ENCODE measurements around the gene CAPN7. TPM values are rescaled to one million over a fixed set of nuclear protein-coding genes. Genes with fewer than 3 reads are reported as not detected.
A peak's percentile ranks its signal among the peaks of the same experiment; 100 is the strongest.

The CAPN7 gene
- total RNA-seq, 2 donors from 2014 or later, result 38.1 to 40.5 TPM

GRCh38 chr3:15205482-15205933 is 538 bp upstream of the CAPN7 start:
- WGBS, 2 donors, result 1 to 2% methylated on average over 3 of the region's 3 CpGs
- Histone ChIP-seq H3K27ac (peak overlapping the region; percentile 89 to 99 (median 95)), H3K4me1 (peaks cover 26% of the 10 kb centered on the region), H3K36me3 (replicated peaks in 1 of 2; ENCODE audit: insufficient read depth in 1 of 2, low read depth in 2 of 2) (no peaks in the 10 kb centered on the region), H3K4me3 (peak overlapping the region in 1 of 2 donors; percentile 82), H3K9me3 (no peaks in the 10 kb centered on the region), H3K27me3 (no peaks in the 10 kb centered on the region)
- ATAC-seq, result no peak
- no peak for DNase-seq
- intact Hi-C loops (cut with DNase I), result no loop called here
- TF ChIP-seq CTCF (IDR thresholded peaks at IDR 0.05) (no peak), POLR2A (IDR thresholded peaks at IDR 0.05) (no peak)

- Histone ChIP-seq H3K4me1 (peaks cover 26% of the 10 kb centered on the region), H3K9me3 (no peaks in the 10 kb centered on the region), H3K36me3 (replicated peaks in 1 of 2; ENCODE audit: insufficient read depth in 1 of 2, low read depth in 2 of 2) (peaks cover 0 to 2% of the 10 kb centered on the region in 2 donors), H3K4me3 (peak overlapping the region; percentile 74 to 82), H3K27me3 (no peaks in the 10 kb centered on the region), H3K27ac (peak overlapping the region; percentile 89 to 99 (median 95))
- 1 to 3% methylated on average over 22 to 29 of the region's 30 CpGs for WGBS, 2 donors
- intact Hi-C loops (cut with DNase I), result no loop called here
- ATAC-seq, result peak; percentile 60
- TF ChIP-seq POLR2A (IDR thresholded peaks at IDR 0.05), result peak in 1 of 3 donors; percentile 10
- no peak for TF ChIP-seq CTCF (IDR thresholded peaks at IDR 0.05)
- DNase-seq, result peak; percentile 53 to 72 (median 68)
Measured at GRCh38 chr3:15206662-15207576, 873 bp downstream of the CAPN7 start.

GRCh38 chr3:15207836-15208504 is 1.9 kb downstream of the CAPN7 start:
- TF ChIP-seq CTCF (IDR thresholded peaks at IDR 0.05) (no peak), POLR2A (IDR thresholded peaks at IDR 0.05) (no peak)
- no peak for DNase-seq
- Histone ChIP-seq H3K4me1 (peaks cover 26% of the 10 kb centered on the region), H3K27ac (peak overlapping the region in 3 of 4 donors; percentile 12 to 99 (median 89)), H3K9me3 (no peaks in the 10 kb centered on the region), H3K4me3 (no peak overlapping the region), H3K36me3 (replicated peaks in 1 of 2; ENCODE audit: insufficient read depth in 1 of 2, low read depth in 2 of 2) (peaks cover 0 to 2% of the 10 kb centered on the region in 2 donors), H3K27me3 (no peaks in the 10 kb centered on the region)
- 50 to 55% methylated on average over 5 of the region's 5 CpGs for WGBS, 2 donors
- no peak for ATAC-seq
- intact Hi-C loops (cut with DNase I), result no loop called here

- ATAC-seq, result no peak
- H3K36me3 ChIP-seq (replicated peaks in 1 of 2; ENCODE audit: insufficient read depth in 1 of 2, low read depth in 2 of 2), result peaks cover 0 to 3% of the 10 kb centered on the region in 2 donors
- H3K9me3 ChIP-seq, result no peaks in the 10 kb centered on the region
- TF ChIP-seq POLR2A (IDR thresholded peaks at IDR 0.05) (no peak), CTCF (IDR thresholded peaks at IDR 0.05) (no peak)
- peaks cover 21% of the 10 kb centered on the region for H3K4me1 ChIP-seq
- DNase-seq, result no peak
- intact Hi-C loops (cut with DNase I), result no loop called here
- no peaks in the 10 kb centered on the region for H3K27me3 ChIP-seq
- H3K4me3 ChIP-seq, result no peak overlapping the region
- H3K27ac ChIP-seq, result no peak overlapping the region
Measured at GRCh38 chr3:15211937-15212336, 5.9 kb downstream of the CAPN7 start.

Data from body of pancreas (tissue), 4 donors.